Ovary (tissue), 3 donors: ENCODE data around the gene TRIP13.

Experiments used
- CTCF ChIP-seq, 3 donors: fragments of 450-650 bp in 2 of 3; fragments of 200-600 bp in 1 of 3; IDR thresholded peaks; one replicate each; pipeline versions ENCODE4 v1.5.1 to v1.8.0; 2016 to 2022; ENCODE audit warnings: antibody characterized with exemption in 3 of 3, mild to moderate bottlenecking in 1 of 3
- EP300 ChIP-seq: sonication (generic); formaldehyde crosslinking; IDR thresholded peaks from one replicate; pipeline ENCODE4 v1.6.1; 2017; ENCODE audit warnings: antibody characterized with exemption
- POLR2A ChIP-seq: fragments of 450-650 bp; IDR thresholded peaks from one replicate; pipeline ENCODE4 v1.6.1; 2017; ENCODE audit warnings: antibody characterized with exemption, mild to moderate bottlenecking, moderate library complexity
- donor health status: DM: no; HTN: no; CAD: no.

GRCh38 chr5:852431-853401, 40.0 kb upstream of the TRIP13 start:
- TF ChIP-seq POLR2A (no peak), CTCF (IDR thresholded peaks at IDR 0.05) (no peak), EP300 (no peak)
